Naive thymus-derived CD4-positive, alpha-beta T cell (primary cell): ENCODE measurements around the gene CNN2. TPM values are rescaled to one million over a fixed set of nuclear protein-coding genes. Genes with fewer than 3 reads are reported as not detected.

ENCODE experiments used
- ATAC-seq: fragments of 150-1000 bp; cut with Tn5 transposase; 2 replicates; pipeline ENCODE4 v1.10.0; 2021; ENCODE audit warnings: mild to moderate bottlenecking, moderate library complexity
- CTCF ChIA-PET: fragments of 350-600 bp; sonication (Branson Sonifier 250); formaldehyde crosslinking; loops from one replicate; lab custom pipeline; 2021; ENCODE audit warnings: antibody characterized with exemption; lab: Charles Lee
- POLR2A ChIA-PET: fragments of 350-600 bp; sonication (Branson Sonifier 250); formaldehyde crosslinking; loops from one replicate; lab custom pipeline; 2021; ENCODE audit warnings: antibody characterized with exemption, inconsistent platforms; lab: Charles Lee
- DNase-seq, 9 donors: peaks; one replicate each; pipeline versions ENCODE4 v3.0.0 to v3.0.0-alpha.2; 2020 to 2022; ENCODE audit warnings: mixed read lengths in 1 of 9
- H3K27ac ChIP-seq: one replicate; pipeline ENCODE4 v1.7.0; 2013; ENCODE audit warnings: mild to moderate bottlenecking, low read depth, low read length, moderate library complexity
- H3K27me3 ChIP-seq, 2 donors: one replicate each; pipeline ENCODE4 v1.7.0; 2013; ENCODE audit warnings: low read length in 2 of 2, mild to moderate bottlenecking in 2 of 2, moderate library complexity in 2 of 2; ENCODE audit not compliant: control insufficient read depth in 2 of 2, insufficient read depth in 2 of 2
- H3K36me3 ChIP-seq, 3 experiments: 1 replicate in 2 of 3; 2 replicates in 1 of 3; pipeline ENCODE4 v1.7.0; 2013; ENCODE audit warnings: low read length in 3 of 3, mild to moderate bottlenecking in 3 of 3, moderate library complexity in 1 of 3; ENCODE audit not compliant: insufficient read depth in 3 of 3, control insufficient read depth in 2 of 3
- H3K4me1 ChIP-seq, 2 donors: one replicate each; pipeline ENCODE4 v1.7.0; 2013; ENCODE audit warnings: low read length in 2 of 2, mild to moderate bottlenecking in 2 of 2, moderate library complexity in 1 of 2; ENCODE audit not compliant: control insufficient read depth in 2 of 2, insufficient read depth in 2 of 2
- H3K4me3 ChIP-seq: 2 replicates; pipeline ENCODE4 v1.7.0; 2013; ENCODE audit warnings: mild to moderate bottlenecking, low read length
- H3K9me3 ChIP-seq, 3 experiments: 1 replicate in 2 of 3; 2 replicates in 1 of 3; pipeline ENCODE4 v1.7.0; 2013; ENCODE audit warnings: low read length in 3 of 3; ENCODE audit not compliant: control insufficient read depth in 2 of 3
- H3K27ac Mint-ChIP-seq, 9 donors: one replicate each; pipeline ENCODE4 v1.8.0; 2020 to 2022; ENCODE audit warnings: mixed read lengths in 9 of 9, mild to moderate bottlenecking in 8 of 9, moderate library complexity in 5 of 9, inconsistent platforms in 2 of 9
- H3K27me3 Mint-ChIP-seq, 5 donors: one replicate each; pipeline ENCODE4 v1.8.0; 2021 to 2022; ENCODE audit warnings: mixed read lengths in 5 of 5, mild to moderate bottlenecking in 1 of 5
- H3K36me3 Mint-ChIP-seq, 5 donors: one replicate each; pipeline ENCODE4 v1.8.0; 2020 to 2022; ENCODE audit warnings: mixed read lengths in 5 of 5, mild to moderate bottlenecking in 3 of 5, inconsistent platforms in 1 of 5
- H3K4me1 Mint-ChIP-seq, 7 donors: one replicate each; pipeline ENCODE4 v1.8.0; 2020 to 2022; ENCODE audit warnings: mixed read lengths in 7 of 7, mild to moderate bottlenecking in 3 of 7, inconsistent platforms in 1 of 7
- H3K4me3 Mint-ChIP-seq, 10 donors: one replicate each; pipeline ENCODE4 v1.8.0; 2020 to 2022; ENCODE audit warnings: mild to moderate bottlenecking in 10 of 10, mixed read lengths in 10 of 10, moderate library complexity in 6 of 10, inconsistent platforms in 2 of 10
- H3K9me3 Mint-ChIP-seq, 11 donors: one replicate each; pipeline ENCODE4 v1.8.0; 2020 to 2022; ENCODE audit warnings: mixed read lengths in 11 of 11, mild to moderate bottlenecking in 4 of 11, inconsistent platforms in 1 of 11, moderate library complexity in 1 of 11
- intact Hi-C, 2 donors: fragments of 100-400 bp; cut with micrococcal nuclease; formaldehyde crosslinking; loops; one replicate each; pipeline ENCODE4 v1.15.1; 2023
- polyA plus RNA-seq, 2 donors: library from polyadenylated mRNA; unstranded; fragments of 300-500 nt; fragmentation: Illumina TruSeq; gene quantifications; one replicate each; pipeline ENCODE4 v1.2.3, GENCODE V29; 2021
- total RNA-seq, 6 experiments: library from RNA in 5 of 6; stranded (reverse) in 5 of 6; gene quantifications; 1 replicate in 5 of 6; 2 replicates in 1 of 6; pipeline ENCODE4 v1.2.3 and lab custom pipeline; 2021 to 2026

CNN2 gene
- total and polyA plus RNA-seq, 7 experiments from 2014 or later: 234 to 704 (median 326) TPM

DNA sequence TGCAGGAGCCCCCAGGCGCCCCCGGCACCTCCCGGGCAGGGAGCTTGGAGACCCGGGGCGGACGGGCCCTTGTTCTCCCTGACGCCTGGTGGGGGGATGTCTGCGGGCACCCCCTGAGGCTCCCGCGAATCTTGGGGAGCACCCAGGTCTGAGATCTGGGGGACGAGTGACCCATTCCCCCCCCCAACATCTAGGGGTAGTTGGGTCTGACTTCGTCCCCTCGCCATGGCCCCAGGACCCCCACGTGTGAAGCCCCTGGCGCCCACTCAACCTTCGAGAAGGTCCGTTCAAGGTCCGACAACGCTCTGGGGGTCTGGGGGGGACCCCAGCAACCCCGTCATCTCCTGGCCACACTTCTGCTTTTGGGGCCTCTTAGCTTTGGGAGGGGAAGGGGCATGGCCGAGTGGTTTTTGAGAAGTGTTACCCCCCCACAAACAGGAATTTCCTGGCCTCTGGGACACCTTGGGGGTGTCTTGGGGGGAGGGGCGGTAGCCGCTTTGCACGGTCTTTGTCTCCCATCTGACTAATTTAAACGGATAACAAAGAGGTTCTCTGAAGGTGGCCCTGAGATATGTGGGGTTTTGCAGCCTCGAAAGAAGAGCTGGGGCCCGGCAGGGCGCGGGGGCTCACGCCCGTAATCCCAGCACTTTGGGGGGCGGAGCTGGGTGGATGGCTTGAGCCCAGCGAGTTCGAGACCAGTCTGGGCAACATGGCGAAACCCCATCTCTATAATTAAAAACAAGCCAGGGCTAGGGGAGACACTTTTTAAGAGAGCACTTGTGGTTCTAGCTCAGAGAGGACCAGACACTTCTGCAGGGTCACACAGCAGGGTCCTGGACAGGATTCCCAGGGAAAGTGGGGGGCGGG lies 608 bp downstream of the CNN2 start:
- Histone ChIP-seq H3K4me3 (peak overlapping the region; percentile 99), H3K4me1 (peaks cover 24 to 27% of the 10 kb centered on the region in 2 donors), H3K27ac (peak overlapping the region; percentile 85), H3K36me3 (peaks cover under 1 to 21% (median 7%) of the 10 kb centered on the region in 3 experiments), H3K9me3 (no peaks in the 10 kb centered on the region), H3K27me3 (no peaks in the 10 kb centered on the region)
- Mint-ChIP-seq H3K4me3 (peak overlapping the region; percentile 93 to 99 (median 97)), H3K27ac (peak overlapping the region; percentile 88 to 98 (median 94)), H3K4me1 (peaks cover under 1 to 36% (median 22%) of the 10 kb centered on the region in 7 donors), H3K9me3 (peaks cover 0 to 5% (median 0%) of the 10 kb centered on the region in 11 donors), H3K27me3 (peaks cover 0 to 2% (median 0%) of the 10 kb centered on the region in 5 donors), H3K36me3 (peaks cover 0 to 11% (median 5%) of the 10 kb centered on the region in 5 donors)
- ATAC-seq: no peak
- peak in 5 of 9 donors; percentile 37 to 49 (median 41) for DNase-seq
- POLR2A ChIA-PET: interaction anchor here (0.6 to 18.2 kb wide), 21 partner anchors 10 to 242 kb away, joined by 3 to 495 read pairs (median 5); partner anchors contain the start of genes ABCA7, ARHGAP45, CIRBP and WDR18
- intact Hi-C loops: loop anchor here (5.0 to 10.0 kb wide), 2 partner anchors 40 to 378 kb away; partner anchors contain the start of genes ARHGAP45 (in 1 of the 2), DAZAP1 (in 1 of the 2) and GAMT (in 1 of the 2)
- CTCF ChIA-PET: interaction anchor here (1.4 to 2.4 kb wide), 2 partner anchors 13 kb away, joined by 5 to 13 read pairs; partner anchors contain the start of gene ABCA7

DNA sequence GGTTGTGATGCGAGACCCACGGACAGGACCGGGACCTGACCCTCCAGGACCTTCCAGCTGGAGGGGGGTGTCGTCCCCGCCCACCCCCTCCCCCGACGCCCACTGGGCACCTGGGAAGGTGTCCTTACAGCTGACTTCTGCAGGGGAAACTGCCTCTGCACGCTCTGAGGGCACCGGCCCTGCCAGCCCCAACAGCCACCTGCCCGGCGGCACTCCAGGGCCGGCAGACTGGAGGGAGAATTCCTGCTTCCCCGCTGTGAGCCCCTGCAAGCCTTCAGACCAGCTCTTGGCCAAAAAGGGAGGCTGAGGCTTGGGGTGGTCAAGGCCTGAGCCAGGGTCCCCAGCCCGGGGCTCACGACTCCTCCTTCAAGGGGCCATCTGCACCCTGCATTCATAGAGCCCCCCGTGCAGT lies 1.2 kb downstream of the CNN2 start:
- peaks cover 0 to 5% (median 0%) of the 10 kb centered on the region in 11 donors for H3K9me3 Mint-ChIP-seq
- H3K27ac Mint-ChIP-seq: peak overlapping the region; percentile 83 to 98 (median 94)
- H3K27ac ChIP-seq: peak overlapping the region; percentile 85
- H3K27me3 ChIP-seq: no peaks in the 10 kb centered on the region
- POLR2A ChIA-PET: interaction anchor here (0.6 to 18.2 kb wide), 16 partner anchors 10 to 242 kb away, joined by 3 to 495 read pairs (median 7); partner anchors contain the start of genes ABCA7, ARHGAP45, CIRBP and WDR18
- H3K4me3 ChIP-seq: peak overlapping the region; percentile 99
- CTCF ChIA-PET: interaction anchor here (2.4 to 2.9 kb wide), 2 partner anchors 13 to 48 kb away, joined by 10 to 13 read pairs; partner anchors contain the start of gene ABCA7
- ATAC-seq (no peak), DNase-seq (no peak)
- H3K9me3 ChIP-seq: no peaks in the 10 kb centered on the region
- peaks cover 6 to 42% (median 28%) of the 10 kb centered on the region in 7 donors for H3K4me1 Mint-ChIP-seq
- H3K4me1 ChIP-seq: peaks cover 30 to 31% of the 10 kb centered on the region in 2 donors
- peaks cover 0 to 17% (median 5%) of the 10 kb centered on the region in 5 donors for H3K36me3 Mint-ChIP-seq
- peaks cover 0 to 2% (median 0%) of the 10 kb centered on the region in 5 donors for H3K27me3 Mint-ChIP-seq
- intact Hi-C loops: loop anchor here (1.0 to 10.0 kb wide), 3 partner anchors 13 to 377 kb away; partner anchors contain the start of genes ABCA7 (in 2 of the 2), ARHGAP45 (in 1 of the 2), DAZAP1 (in 1 of the 2) and GAMT (in 1 of the 2)
- H3K36me3 ChIP-seq: peaks cover 7 to 27% (median 13%) of the 10 kb centered on the region in 3 experiments
- peak overlapping the region; percentile 93 to 99 (median 97) for H3K4me3 Mint-ChIP-seq

DNA sequence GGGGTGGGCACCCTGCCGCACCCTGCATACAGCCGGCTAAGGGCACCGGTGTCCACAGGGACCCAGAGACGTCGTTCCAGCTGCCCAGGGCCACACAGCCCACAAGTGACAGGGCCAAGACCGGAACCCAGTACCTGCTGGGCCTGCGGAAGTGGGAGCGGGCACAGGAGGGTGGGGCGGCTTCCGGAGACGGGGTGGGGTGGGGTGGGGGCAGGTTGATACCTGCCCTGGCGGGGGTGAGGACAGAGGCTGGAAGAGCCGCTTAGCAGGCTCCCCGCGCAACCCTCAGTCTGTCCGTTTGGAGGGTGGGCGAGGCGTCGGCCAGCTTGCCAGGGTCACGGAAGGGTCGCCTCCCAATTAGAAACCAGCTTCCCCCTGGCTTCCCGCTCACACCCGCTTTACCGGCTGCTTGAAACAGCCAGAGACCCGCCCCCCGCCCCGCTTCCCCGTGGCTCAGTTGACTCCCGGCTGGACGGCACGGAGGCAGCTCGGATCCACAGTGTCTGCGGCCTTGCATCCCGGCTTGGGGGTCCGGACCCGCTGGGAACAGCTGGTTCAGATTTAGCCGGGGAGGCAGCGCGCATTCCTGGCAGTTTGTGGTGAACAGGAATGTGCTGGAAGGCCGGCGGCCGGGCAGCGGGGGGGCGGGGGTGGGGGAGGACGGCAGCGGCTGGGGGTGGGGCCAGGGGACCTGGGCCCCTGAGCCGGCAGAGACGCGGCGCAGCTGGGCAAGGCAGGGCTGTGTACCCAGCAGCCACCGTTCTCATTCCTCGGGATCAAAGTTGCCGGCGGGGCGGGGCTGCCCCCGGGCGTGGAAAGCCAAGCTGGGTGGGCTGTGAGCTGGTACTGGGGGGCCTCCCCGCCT lies 1.9 kb downstream of the CNN2 start:
- Histone ChIP-seq H3K4me3 (peak overlapping the region; percentile 99), H3K36me3 (peaks cover 12 to 33% (median 14%) of the 10 kb centered on the region in 3 experiments), H3K9me3 (no peaks in the 10 kb centered on the region), H3K27me3 (no peaks in the 10 kb centered on the region), H3K4me1 (peaks cover 30 to 35% of the 10 kb centered on the region in 2 donors), H3K27ac (peak overlapping the region; percentile 85)
- Mint-ChIP-seq H3K27ac (peak overlapping the region; percentile 83 to 96 (median 92)), H3K4me1 (peaks cover 6 to 49% (median 34%) of the 10 kb centered on the region in 7 donors), H3K27me3 (peaks cover 0 to 2% (median 0%) of the 10 kb centered on the region in 5 donors), H3K9me3 (peaks cover 0 to 5% (median 0%) of the 10 kb centered on the region in 11 donors), H3K4me3 (peak overlapping the region; percentile 87 to 99 (median 96)), H3K36me3 (peaks cover 0 to 20% (median 5%) of the 10 kb centered on the region in 5 donors)
- POLR2A ChIA-PET: interaction anchor here (0.7 to 18.2 kb wide), 17 partner anchors 8 to 241 kb away, joined by 3 to 495 read pairs (median 7); partner anchors contain the start of genes ABCA7, ARHGAP45, CIRBP and RNU6-2
- ATAC-seq (peak; percentile 46), DNase-seq (peak in 8 of 9 donors; percentile 64 to 77 (median 74))
- intact Hi-C loops: loop anchor here (1.0 to 10.0 kb wide), 3 partner anchors 12 to 377 kb away; partner anchors contain the start of genes ABCA7 (in 2 of the 2), ARHGAP45 (in 1 of the 2), DAZAP1 (in 1 of the 2) and GAMT (in 1 of the 2)
- CTCF ChIA-PET: interaction anchor here (0.8 to 2.9 kb wide), 3 partner anchors 12 to 151 kb away, joined by 3 to 13 read pairs (median 10); partner anchors contain the start of gene ABCA7

DNA sequence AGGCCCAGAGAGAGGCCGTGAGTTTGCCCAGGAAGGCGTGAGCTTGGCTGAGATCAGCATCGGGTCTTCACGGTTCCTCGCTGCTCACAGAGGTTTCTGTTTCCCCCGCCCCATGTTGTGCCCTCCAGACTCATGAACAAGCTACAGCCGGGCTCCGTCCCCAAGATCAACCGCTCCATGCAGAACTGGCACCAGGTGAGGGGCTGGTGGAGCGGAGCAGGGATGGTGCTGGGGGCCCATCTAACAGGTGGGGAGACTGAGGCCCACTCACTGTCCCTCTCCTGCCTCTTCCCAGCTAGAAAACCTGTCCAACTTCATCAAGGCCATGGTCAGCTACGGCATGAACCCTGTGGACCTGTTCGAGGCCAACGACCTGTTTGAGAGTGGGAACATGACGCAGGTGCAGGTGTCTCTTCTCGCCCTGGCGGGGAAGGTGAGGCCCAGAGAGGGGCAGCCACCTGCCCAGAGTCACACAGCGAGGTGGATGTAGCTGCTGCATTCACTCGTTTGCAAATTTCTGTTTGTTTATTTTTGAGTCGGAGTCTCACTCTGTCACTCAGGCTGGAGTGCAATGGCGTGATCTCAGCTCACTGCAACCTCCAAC lies 6.0 kb downstream of the CNN2 start:
- DNase-seq (no peak), ATAC-seq (no peak)
- no peak overlapping the region for H3K4me3 ChIP-seq
- Mint-ChIP-seq H3K9me3 (peaks cover 0 to 5% (median 0%) of the 10 kb centered on the region in 11 donors), H3K27ac (peak overlapping the region in 7 of 9 donors; percentile 17 to 96 (median 80)), H3K27me3 (no peaks in the 10 kb centered on the region), H3K36me3 (peaks cover 0 to 34% (median 9%) of the 10 kb centered on the region in 5 donors), H3K4me3 (peak overlapping the region in 5 of 10 donors; percentile 29 to 73 (median 48)), H3K4me1 (peaks cover 13 to 60% (median 41%) of the 10 kb centered on the region in 7 donors)
- peaks cover 13 to 44% (median 21%) of the 10 kb centered on the region in 3 experiments for H3K36me3 ChIP-seq
- H3K9me3 ChIP-seq: no peaks in the 10 kb centered on the region
- ChIA-PET CTCF (interaction anchor here (0.6 to 2.2 kb wide), 3 partner anchors 53 to 170 kb away, joined by 3 to 12 read pairs (median 4); no protein-coding TSS in a partner anchor), POLR2A (interaction anchor here (1.0 to 18.2 kb wide), 9 partner anchors 7 to 237 kb away, joined by 3 to 495 read pairs (median 6); partner anchors contain the start of genes ABCA7, ARHGAP45 and RNU6-2)
- peak overlapping the region; percentile 35 for H3K27ac ChIP-seq
- intact Hi-C loops: no loop called here
- H3K27me3 ChIP-seq: no peaks in the 10 kb centered on the region
- peaks cover 30 to 34% of the 10 kb centered on the region in 2 donors for H3K4me1 ChIP-seq
